Prostate gland (tissue), 2 donors: ENCODE data around the gene CEP70. TPM values are rescaled to one million over a fixed set of nuclear protein-coding genes. Genes with fewer than 3 reads are reported as not detected.
"Not testable (repeated sequence)": the region's sequence is repeated elsewhere in the genome, so short reads cannot be mapped to it uniquely, and the experiment has no call there.

Experiments used
- DNase-seq: peaks from one replicate; pipeline ENCODE4 v3.0.0-alpha.2; 2019; ENCODE audit warnings: low spot score
- H3K27ac ChIP-seq, 2 donors: fragments of 200-600 bp; sonication (generic); 2 replicates each; pipeline ENCODE4 v1.5.1; 2017 to 2019
- H3K27me3 ChIP-seq: fragments of 200-600 bp; sonication (generic); replicated peaks from 2 replicates; pipeline ENCODE4 v1.5.1; 2019; ENCODE audit not compliant: insufficient read depth
- H3K36me3 ChIP-seq, 2 donors: fragments of 200-600 bp; sonication (generic); 1 replicate in 1 of 2; 2 replicates in 1 of 2; pipeline versions ENCODE4 v1.5.1 to v1.8.1; 2017 to 2019
- H3K4me1 ChIP-seq: fragments of 200-600 bp; sonication (generic); replicated peaks from 2 replicates; pipeline ENCODE4 v1.5.1; 2019
- H3K4me3 ChIP-seq, 2 donors: fragments of 200-600 bp; sonication (generic); 2 replicates each; pipeline ENCODE4 v1.5.1; 2017 to 2019
- H3K9me3 ChIP-seq: fragments of 200-600 bp; sonication (generic); 2 replicates; pipeline ENCODE4 v1.5.1; 2017
- CTCF ChIP-seq, 4 experiments: fragments of 200-600 bp in 2 of 4; fragments of 450-650 bp in 2 of 4; sonication (generic) in 2 of 4; IDR thresholded peaks; 1 replicate in 3 of 4; 2 replicates in 1 of 4; pipeline ENCODE4 v1.5.1; 2016 to 2019; ENCODE audit warnings: antibody characterized with exemption in 4 of 4, mild to moderate bottlenecking in 2 of 4, moderate library complexity in 2 of 4
- POLR2A ChIP-seq: fragments of 450-650 bp; IDR thresholded peaks from one replicate; pipeline ENCODE4 v1.6.1; 2016; ENCODE audit warnings: antibody characterized with exemption, mild to moderate bottlenecking
- POLR2AphosphoS5 ChIP-seq: sonication (generic); formaldehyde crosslinking; IDR thresholded peaks from one replicate; pipeline ENCODE4 v1.6.1; 2017; ENCODE audit warnings: antibody characterized with exemption
- WGBS: methylation state at CpG from one replicate; pipeline ENCODE4 v1.1.5; 2018; 5-methylcytosine and 5-hydroxymethylcytosine counted together
- intact Hi-C: fragments of 100-400 bp; cut with DNase I; formaldehyde crosslinking; loops from one replicate; pipeline ENCODE4 v1.14.2; 2022
- total RNA-seq, 2 donors: library from RNA; depleted of rRNA; stranded (reverse); fragments of >200 nt; gene quantifications; one replicate each; pipeline ENCODE4 v1.1.0, GENCODE V29; 2016

The CEP70 gene
- total RNA-seq, 2 donors from 2014 or later, result 24.1 to 38.0 TPM

GRCh38 chr3:138600100-138600745, 6.2 kb upstream of the CEP70 start:
- Histone ChIP-seq H3K27me3 (no peaks in the 10 kb centered on the region), H3K4me1 (no peaks in the 10 kb centered on the region), H3K4me3 (no peak overlapping the region), H3K27ac (no peak overlapping the region), H3K9me3 (no peaks in the 10 kb centered on the region), H3K36me3 (no peaks in the 10 kb centered on the region)
- peak; percentile 63 for DNase-seq
- peak; percentile 26 for TF ChIP-seq POLR2AphosphoS5
- TF ChIP-seq POLR2A, result no peak
- WGBS, result 59% methylated on average over 8 of the region's 8 CpGs
- intact Hi-C loops, result no loop called here

- Histone ChIP-seq H3K4me1 (no peaks in the 10 kb centered on the region), H3K36me3 (no peaks in the 10 kb centered on the region), H3K9me3 (no peaks in the 10 kb centered on the region), H3K27me3 (no peaks in the 10 kb centered on the region), H3K27ac (no peak overlapping the region), H3K4me3 (no peak overlapping the region)
- DNase-seq, result no peak
- WGBS, result 94% methylated on average over 3 of the region's 3 CpGs
- TF ChIP-seq CTCF (IDR thresholded peaks at IDR 0.05) (no peak), POLR2AphosphoS5 (no peak), POLR2A (no peak)
- intact Hi-C loops, result loop anchor here (10.0 kb wide), 3 partner anchors 96 to 414 kb away; partner anchors contain the start of genes ARMC8 and MRAS
Measured at GRCh38 chr3:138598534-138598933, 4.5 kb upstream of the CEP70 start.

- not testable (repeated sequence) for H3K27me3 ChIP-seq, H3K36me3 ChIP-seq, H3K4me3 ChIP-seq, H3K4me1 ChIP-seq, H3K9me3 ChIP-seq
- 36% methylated on average over 6 of the region's 6 CpGs for WGBS
- peak; percentile 23 for TF ChIP-seq POLR2AphosphoS5
- H3K27ac ChIP-seq, result peak overlapping the region; percentile 50 to 64
- intact Hi-C loops, result loop anchor here (10.0 kb wide), 3 partner anchors 97 to 413 kb away; partner anchors contain the start of genes ARMC8 and MRAS
- peak; percentile 43 for DNase-seq
Measured at GRCh38 chr3:138597186-138597976, 3.3 kb upstream of the CEP70 start.

- intact Hi-C loops, result loop anchor here (1.0 to 10.0 kb wide), 4 partner anchors 100 to 410 kb away; partner anchors contain the start of genes ARMC8 and MRAS
- TF ChIP-seq CTCF (IDR thresholded peaks at IDR 0.05), result peak in 1 of 4 experiments; percentile 2
- TF ChIP-seq POLR2A, result no peak
- no peak for TF ChIP-seq POLR2AphosphoS5
- Histone ChIP-seq H3K27me3 (no peaks in the 10 kb centered on the region), H3K36me3 (no peaks in the 10 kb centered on the region), H3K27ac (peak overlapping the region; percentile 94 to 96), H3K4me3 (peak overlapping the region in 1 of 2 donors; percentile 50), H3K4me1 (no peaks in the 10 kb centered on the region), H3K9me3 (no peaks in the 10 kb centered on the region)
- 47% methylated on average over 6 of the region's 6 CpGs for WGBS
- no peak for DNase-seq
Measured at GRCh38 chr3:138594935-138595610, 1.0 kb upstream of the CEP70 start.

GRCh38 chr3:138593488-138594149, 441 bp downstream of the CEP70 start:
- no peak for DNase-seq
- H3K27ac ChIP-seq, result peak overlapping the region; percentile 94 to 96
- no peaks in the 10 kb centered on the region for H3K27me3 ChIP-seq
- no peaks in the 10 kb centered on the region for H3K4me1 ChIP-seq
- H3K9me3 ChIP-seq, result no peaks in the 10 kb centered on the region
- no peaks in the 10 kb centered on the region for H3K36me3 ChIP-seq
- intact Hi-C loops, result loop anchor here (1.0 to 10.0 kb wide), 4 partner anchors 101 to 409 kb away; partner anchors contain the start of genes ARMC8 and MRAS
- no peak for TF ChIP-seq CTCF (IDR thresholded peaks at IDR 0.05)
- no peak for TF ChIP-seq POLR2AphosphoS5
- no peak for TF ChIP-seq POLR2A
- H3K4me3 ChIP-seq, result peak overlapping the region; percentile 50 to 67
- 6% methylated on average over 22 of the region's 22 CpGs for WGBS
